NCI-H1417 (cell line): Measurements from ENCODE around the gene KLK15.
A peak's percentile ranks its signal among the peaks of the same experiment; 100 is the strongest.

Experiments used
- DNase-seq, 3 experiments: peaks; one replicate each; lab custom pipeline; 2025; lab: John Stamatoyannopoulos, UW

The KLK15 gene

GRCh38 chr19:50843701-50844221, 10.4 kb upstream of the KLK15 start:
- DNase-seq, result peak in 1 of 3 experiments; percentile 87

GRCh38 chr19:50843205-50843604, 9.8 kb upstream of the KLK15 start:
- no peak for DNase-seq

GRCh38 chr19:50842130-50842529, 8.8 kb upstream of the KLK15 start:
- no peak for DNase-seq

GRCh38 chr19:50839712-50840655, 6.6 kb upstream of the KLK15 start:
- no peak for DNase-seq

GRCh38 chr19:50838239-50838638, 4.9 kb upstream of the KLK15 start:
- DNase-seq, result no peak

GRCh38 chr19:50837300-50837699, 3.9 kb upstream of the KLK15 start:
- no peak for DNase-seq

- no peak for DNase-seq
Observed at GRCh38 chr19:50836543-50837195, 3.3 kb upstream of the KLK15 start.

- peak; percentile 81 to 85 (median 83) for DNase-seq
Observed at GRCh38 chr19:50835785-50836542, 2.6 kb upstream of the KLK15 start.

GRCh38 chr19:50835103-50835784, 1.9 kb upstream of the KLK15 start:
- DNase-seq, result peak; percentile 28 to 80 (median 66)

GRCh38 chr19:50833802-50834167, 411 bp upstream of the KLK15 start:
- no peak for DNase-seq

- no peak for DNase-seq
Observed at GRCh38 chr19:50832666-50833065, 708 bp downstream of the KLK15 start.

- DNase-seq, result no peak
Observed at GRCh38 chr19:50831026-50831396, 2.4 kb downstream of the KLK15 start.

- peak in 1 of 3 experiments; percentile 23 for DNase-seq
Observed at GRCh38 chr19:50830266-50831025, 2.9 kb downstream of the KLK15 start.

- no peak for DNase-seq
Observed at GRCh38 chr19:50829801-50830200, 3.6 kb downstream of the KLK15 start.

GRCh38 chr19:50827476-50827875, 5.9 kb downstream of the KLK15 start:
- DNase-seq, result no peak

GRCh38 chr19:50826492-50827240, 6.7 kb downstream of the KLK15 start:
- DNase-seq, result no peak

- no peak for DNase-seq
Observed at GRCh38 chr19:50823389-50824042, 9.9 kb downstream of the KLK15 start, which contains the start of gene KLK1. KLK1 (minus strand) TSS chr19:50823787; CDS start chr19:50823748, 39 bp downstream.

- no peak for DNase-seq
Observed at GRCh38 chr19:50822661-50823208, 10.6 kb downstream of the KLK15 start.

- DNase-seq, result no peak
Observed at GRCh38 chr19:50821622-50822021, 11.8 kb downstream of the KLK15 start.
